ENCODE measurements around the gene ANKRD33.

- no peak for TF ChIP-seq TAF1 (IDR thresholded peaks at IDR 0.05; ENCODE audit: low read depth, low read length)
- TF ChIP-seq POLR2A (IDR thresholded peaks at IDR 0.05; ENCODE audit: low read depth, low read length) = no peak
- no peak for TF ChIP-seq POLR2AphosphoS5 (IDR thresholded peaks at IDR 0.05; ENCODE audit: low read depth, low read length)
Measured at GRCh38 chr12:51893786-51894185, 5.9 kb downstream of the ANKRD33 start.

Measured in GM12891 (cell line).